HepG2 (cell line): ENCODE results near the gene ZNF771. TPM values are rescaled to one million over a fixed set of nuclear protein-coding genes. Genes with fewer than 3 reads are reported as not detected.
A peak's percentile ranks its signal among the peaks of the same experiment; 100 is the strongest.

Experiments used
- ARHGAP35 ChIP-seq: sonication (generic); formaldehyde crosslinking; IDR thresholded peaks from 2 replicates; pipeline ENCODE4 v1.9.0; 2022; ENCODE audit warnings: mild to moderate bottlenecking, inconsistent platforms, moderate library complexity, missing genetic modification reagents, borderline replicate concordance
- ARID3A ChIP-seq: IDR thresholded peaks from 2 replicates; pipeline ENCODE4 v1.6.1; 2012; ENCODE audit warnings: low read depth, low read length, improper control_type of control experiment
- CBX1 ChIP-seq: IDR thresholded peaks from one replicate; pipeline ENCODE4 v1.6.1; 2016; ENCODE audit warnings: antibody characterized with exemption, low read depth
- ELF3 ChIP-seq: IDR thresholded peaks from 2 replicates; pipeline ENCODE4 v1.6.1; 2016; ENCODE audit warnings: missing genetic modification reagents, missing compliant biosample characterization
- FLYWCH1 ChIP-seq: sonication (generic); formaldehyde crosslinking; IDR thresholded peaks from 2 replicates; pipeline ENCODE4 v1.8.1; 2023; ENCODE audit warnings: mild to moderate bottlenecking, missing genetic modification reagents
- FUBP1 ChIP-seq: sonication (generic); formaldehyde crosslinking; IDR thresholded peaks from 2 replicates; pipeline ENCODE4 v1.5.1; 2020; ENCODE audit warnings: missing genetic modification reagents, mild to moderate bottlenecking, borderline replicate concordance
- HES4 ChIP-seq: sonication (generic); formaldehyde crosslinking; IDR thresholded peaks from 2 replicates; pipeline ENCODE4 v1.9.0; 2021; ENCODE audit warnings: mild to moderate bottlenecking, missing genetic modification reagents, borderline replicate concordance
- KLF13 ChIP-seq: sonication (generic); formaldehyde crosslinking; IDR thresholded peaks from 2 replicates; pipeline ENCODE4 v1.4.0; 2020; ENCODE audit warnings: mild to moderate bottlenecking, missing genetic modification reagents
- KLF9 ChIP-seq: IDR thresholded peaks from 2 replicates; pipeline ENCODE4 v1.6.1; 2016; ENCODE audit warnings: low read depth
- LBX2 ChIP-seq: sonication (generic); formaldehyde crosslinking; IDR thresholded peaks from 2 replicates; pipeline ENCODE4 v1.5.0; 2020; ENCODE audit warnings: missing genetic modification reagents, mild to moderate bottlenecking, borderline replicate concordance
- NFRKB ChIP-seq: fragments of 450-650 bp; IDR thresholded peaks from 2 replicates; pipeline ENCODE4 v1.6.1; 2017
- NONO ChIP-seq, 2 experiments: fragments of 450-650 bp in 1 of 2; sonication (generic) in 1 of 2; formaldehyde crosslinking in 1 of 2; IDR thresholded peaks in 1 of 2; conservative IDR thresholded peaks in 1 of 2; 2 replicates each; pipeline versions ENCODE4 v1.6.1 to v1.8.0; 2017 to 2022; ENCODE audit warnings: mild to moderate bottlenecking in 1 of 2, missing genetic modification reagents in 1 of 2, moderate library complexity in 1 of 2
- RFXANK ChIP-seq: IDR thresholded peaks from 2 replicates; pipeline ENCODE4 v1.6.1; 2016
- RORA ChIP-seq: sonication (generic); formaldehyde crosslinking; IDR thresholded peaks from 2 replicates; pipeline ENCODE4 v1.5.0; 2020; ENCODE audit warnings: mild to moderate bottlenecking, missing genetic modification reagents, moderate library complexity
- STAT5B ChIP-seq: sonication (generic); formaldehyde crosslinking; IDR thresholded peaks from 2 replicates; pipeline ENCODE4 v1.4.0; 2020; ENCODE audit warnings: missing genetic modification reagents
- TCF12 ChIP-seq, 2 experiments: fragments of 450-650 bp in 1 of 2; sonication (generic) in 1 of 2; formaldehyde crosslinking in 1 of 2; IDR thresholded peaks; 2 replicates each; pipeline versions ENCODE4 v1.6.1 to v1.8.0; 2017 to 2022; ENCODE audit warnings: antibody characterized with exemption in 1 of 2, mild to moderate bottlenecking in 1 of 2, missing genetic modification reagents in 1 of 2, moderate library complexity in 1 of 2
- ZBTB3 ChIP-seq: sonication (generic); formaldehyde crosslinking; IDR thresholded peaks from 2 replicates; pipeline ENCODE4 v1.4.0; 2020; ENCODE audit warnings: low read depth, mild to moderate bottlenecking, moderate library complexity, missing genetic modification reagents, borderline replicate concordance
- ZC3H4 ChIP-seq: sonication (generic); formaldehyde crosslinking; IDR thresholded peaks from 2 replicates; pipeline ENCODE4 v1.4.0; 2020; ENCODE audit warnings: missing genetic modification reagents, borderline replicate concordance
- ZFP41 ChIP-seq: sonication (generic); formaldehyde crosslinking; IDR thresholded peaks from 2 replicates; pipeline ENCODE4 v1.4.0; 2020; ENCODE audit warnings: mild to moderate bottlenecking, missing genetic modification reagents, borderline replicate concordance
- ZFP91 ChIP-seq: sonication (generic); formaldehyde crosslinking; IDR thresholded peaks from 2 replicates; pipeline ENCODE4 v1.9.0; 2022; ENCODE audit warnings: missing genetic modification reagents, mild to moderate bottlenecking, borderline replicate concordance
- ZNF235 ChIP-seq: sonication (generic); formaldehyde crosslinking; IDR thresholded peaks from 2 replicates; pipeline ENCODE4 v1.8.1; 2023; ENCODE audit warnings: mild to moderate bottlenecking, missing genetic modification reagents, borderline replicate concordance
- ZNF337 ChIP-seq: sonication (generic); formaldehyde crosslinking; IDR thresholded peaks from 2 replicates; pipeline ENCODE4 v1.5.1; 2020; ENCODE audit warnings: missing genetic modification reagents, low read depth, mild to moderate bottlenecking, borderline replicate concordance
- ZNF432 ChIP-seq: sonication (generic); formaldehyde crosslinking; IDR thresholded peaks from 2 replicates; pipeline ENCODE4 v1.5.0; 2020; ENCODE audit warnings: missing genetic modification reagents, mild to moderate bottlenecking, borderline replicate concordance
- ZNF644 ChIP-seq: IDR thresholded peaks from 2 replicates; pipeline ENCODE4 v1.6.1; 2016; ENCODE audit warnings: low read depth
- ZNF878 ChIP-seq: sonication (generic); formaldehyde crosslinking; IDR thresholded peaks from 2 replicates; pipeline ENCODE4 v1.8.1; 2023; ENCODE audit warnings: mild to moderate bottlenecking, missing genetic modification reagents, moderate library complexity
- polyA plus RNA-seq, 8 experiments: library from polyadenylated mRNA; depleted of rRNA in 3 of 8; stranded (reverse) in 7 of 8; unstranded in 1 of 8; fragments of >200 nt; fragmentation: Illumina TruSeq in 4 of 8; extraction: Trizol in 4 of 8; gene quantifications; 2 replicates each; pipeline versions ENCODE4 v1.2.1 to v1.2.3, GENCODE V29; 2011 to 2016; ENCODE audit warnings: low read depth in 4 of 8, missing spikeins in 1 of 8, mixed read lengths in 1 of 8; ENCODE audit not compliant: insufficient read depth in 1 of 8
- total RNA-seq, 5 experiments: library from RNA; depleted of rRNA; stranded (reverse); fragments of >200 nt; fragmentation: Illumina TruSeq; extraction: Trizol; gene quantifications; 2 replicates each; pipeline ENCODE4 v1.2.3, GENCODE V29; 2016; ENCODE audit warnings: low read depth in 1 of 5

The ZNF771 gene
- total and polyA plus RNA-seq, 2 of the 13 experiments (the other 11 are each of a cell fraction or from before 2014, with no cell fraction given) = 5.0 to 11.8 TPM

- TF ChIP-seq KLF9 (CRISPR knock-in tag) = 0 out of 2 replicates have a peak, but pooled peaks have one; percentile 15
- TF ChIP-seq ZNF644 (CRISPR knock-in tag) = no peak
- no peak for TF ChIP-seq TCF12 (IDR thresholded peaks at IDR 0.05)
- TF ChIP-seq TCF12 (CRISPR knock-in tag; IDR thresholded peaks at IDR 0.05) = peak; percentile 52; the same call in 1 of the 2 replicates
- TF ChIP-seq ZNF235 (CRISPR knock-in tag) = no peak
- 0 out of 2 replicates have a peak, but pooled peaks have one; percentile 76 for TF ChIP-seq KLF13
- no peak for TF ChIP-seq LBX2
- TF ChIP-seq NONO (IDR thresholded peaks at IDR 0.05) = no peak
- 0 out of 2 replicates have a peak, but pooled peaks have one; percentile 1 for TF ChIP-seq NONO (CRISPR knock-in tag; conservative IDR thresholded peaks at IDR 0.05)
- no peak for TF ChIP-seq NFRKB
- no peak for TF ChIP-seq ZBTB3
- no peak for TF ChIP-seq ZFP41 (CRISPR knock-in tag)
- TF ChIP-seq ZC3H4 (CRISPR knock-in tag) = no peak
- no peak for TF ChIP-seq ZNF878 (CRISPR knock-in tag)
- no peak for TF ChIP-seq ELF3
- no peak for TF ChIP-seq ZNF337 (CRISPR knock-in tag)
- no peak for TF ChIP-seq FLYWCH1
- no peak for TF ChIP-seq CBX1
- no peak for TF ChIP-seq RORA (CRISPR knock-in tag)
- TF ChIP-seq ZNF432 = no peak
- TF ChIP-seq ZFP91 = no peak
- TF ChIP-seq RFXANK (CRISPR knock-in tag) = no peak
- no peak for TF ChIP-seq HES4 (CRISPR knock-in tag)
- TF ChIP-seq ARID3A = no peak
- no peak for TF ChIP-seq STAT5B (CRISPR knock-in tag)
- TF ChIP-seq FUBP1 = 0 out of 2 replicates have a peak, but pooled peaks have one; percentile 89
- TF ChIP-seq ARHGAP35 (CRISPR knock-in tag) = no peak
Observed at GRCh38 chr16:30395992-30396585, 11.3 kb upstream of the ZNF771 start (continued).
